GM19023 (cell line): ENCODE results near the gene PLSCR2.
"Not testable (repeated sequence)": the region's sequence is repeated elsewhere in the genome, so short reads cannot be mapped to it uniquely, and the experiment has no call there.

ENCODE experiments used
- ATAC-seq: cut with Tn5 transposase; IDR thresholded peaks from one replicate; pipeline ENCODE4 v1.9.1; 2021; ENCODE audit warnings: mild to moderate bottlenecking, moderate library complexity; ENCODE audit not compliant: unreplicated experiment

The PLSCR2 gene

GRCh38 chr3:146421819-146422759 lies 47.3 kb downstream of the PLSCR2 start:
- no peak for ATAC-seq

- no peak for ATAC-seq
These were observed 53.0 kb downstream of the PLSCR2 start for GRCh38 chr3:146416366-146416765.

GRCh38 chr3:146414010-146414409 lies 55.4 kb downstream of the PLSCR2 start:
- no peak for ATAC-seq

- ATAC-seq = not testable (repeated sequence)
These were observed 56.6 kb downstream of the PLSCR2 start for GRCh38 chr3:146412711-146413110.

GRCh38 chr3:146407956-146408355 lies 61.4 kb downstream of the PLSCR2 start:
- ATAC-seq = no peak

- ATAC-seq = no peak
These were observed 64.9 kb downstream of the PLSCR2 start for GRCh38 chr3:146404436-146404835.

GRCh38 chr3:146403792-146404191 lies 65.6 kb downstream of the PLSCR2 start:
- ATAC-seq = no peak

GRCh38 chr3:146396792-146397191 lies 72.6 kb downstream of the PLSCR2 start:
- ATAC-seq = no peak

GRCh38 chr3:146395164-146395563 lies 74.2 kb downstream of the PLSCR2 start:
- no peak for ATAC-seq

- ATAC-seq = no peak
These were observed 78.4 kb downstream of the PLSCR2 start for GRCh38 chr3:146390957-146391356.

GRCh38 chr3:146390006-146390772 lies 79.2 kb downstream of the PLSCR2 start:
- ATAC-seq = no peak

GRCh38 chr3:146387566-146387965 lies 81.8 kb downstream of the PLSCR2 start:
- no peak for ATAC-seq

- no peak for ATAC-seq
These were observed 82.4 kb downstream of the PLSCR2 start for GRCh38 chr3:146386936-146387335.

- no peak for ATAC-seq
These were observed 84.6 kb downstream of the PLSCR2 start for GRCh38 chr3:146384786-146385185.
